ENCODE measurements around the gene AADAT. TPM values are rescaled to one million over a fixed set of nuclear protein-coding genes. Genes with fewer than 3 reads are reported as not detected.

AADAT gene
- total RNA-seq, 1 experiment from 2014 or later: 8.4 TPM

GRCh38 chr4:170110285-170110672, 20.5 kb upstream of the AADAT start:
- no peak overlapping the region for H3K4me3 ChIP-seq (ENCODE audit: low read depth, low read length)
- H3K9me3 ChIP-seq: peaks cover 3% of the 10 kb centered on the region; the same call in 1 of the 2 replicates
- H3K4me1 ChIP-seq: peaks cover 7% of the 10 kb centered on the region; the same call in 1 of the 2 replicates
- Mint-ChIP-seq H3K27ac (ENCODE audit: unreplicated experiment) (peak overlapping the region; percentile 27), H3K4me1 (ENCODE audit: low read depth, unreplicated experiment) (peaks cover 6% of the 10 kb centered on the region), H3K36me3 (ENCODE audit: insufficient read depth, unreplicated experiment) (no peaks in the 10 kb centered on the region), H3K27me3 (ENCODE audit: insufficient read depth, unreplicated experiment) (no peaks in the 10 kb centered on the region), H3K9me3 (ENCODE audit: unreplicated experiment) (no peaks in the 10 kb centered on the region), H3K4me3 (ENCODE audit: unreplicated experiment) (no peak overlapping the region)
- ChIA-PET POLR2A (no interaction called here), CTCF (no interaction called here)
- H3K36me3 ChIP-seq (ENCODE audit: control insufficient read depth, insufficient read depth, low read length): no peaks in the 10 kb centered on the region
- no peak for DNase-seq
- TF ChIP-seq CTCF (IDR thresholded peaks at IDR 0.05; ENCODE audit: insufficient read depth in 1 of 2, low read depth in 1 of 2, low read length in 1 of 2, severe bottlenecking in 1 of 2, unreplicated experiment in 1 of 2): no peak
- no peaks in the 10 kb centered on the region for H3K27me3 ChIP-seq (replicated peaks; ENCODE audit: control insufficient read depth, insufficient read depth, low read length)
- no TSS peak for BruUV-seq (replicated peaks)
- intact Hi-C loops (cut with micrococcal nuclease; ENCODE audit: unreplicated experiment): no loop called here

GRCh38 chr4:170109586-170110284, 20.0 kb upstream of the AADAT start:
- Mint-ChIP-seq H3K4me3 (ENCODE audit: unreplicated experiment) (no peak overlapping the region), H3K36me3 (ENCODE audit: insufficient read depth, unreplicated experiment) (no peaks in the 10 kb centered on the region), H3K27me3 (ENCODE audit: insufficient read depth, unreplicated experiment) (no peaks in the 10 kb centered on the region), H3K4me1 (ENCODE audit: low read depth, unreplicated experiment) (peaks cover 6% of the 10 kb centered on the region), H3K9me3 (ENCODE audit: unreplicated experiment) (no peaks in the 10 kb centered on the region), H3K27ac (ENCODE audit: unreplicated experiment) (no peak overlapping the region)
- Histone ChIP-seq H3K4me3 (ENCODE audit: low read depth, low read length) (no peak overlapping the region), H3K4me1 (peaks cover 7% of the 10 kb centered on the region; the same call in 1 of the 2 replicates), H3K9me3 (no peaks in the 10 kb centered on the region), H3K27me3 (replicated peaks; ENCODE audit: control insufficient read depth, insufficient read depth, low read length) (no peaks in the 10 kb centered on the region), H3K36me3 (ENCODE audit: control insufficient read depth, insufficient read depth, low read length) (no peaks in the 10 kb centered on the region)
- intact Hi-C loops (cut with micrococcal nuclease; ENCODE audit: unreplicated experiment): no loop called here
- ChIA-PET CTCF (no interaction called here), POLR2A (no interaction called here)
- TF ChIP-seq CTCF (IDR thresholded peaks at IDR 0.05; ENCODE audit: insufficient read depth in 1 of 2, low read depth in 1 of 2, low read length in 1 of 2, severe bottlenecking in 1 of 2, unreplicated experiment in 1 of 2): no peak
- BruUV-seq (replicated peaks): no TSS peak
- DNase-seq: no peak

GRCh38 chr4:170106900-170107299, 17.1 kb upstream of the AADAT start:
- Mint-ChIP-seq H3K36me3 (ENCODE audit: insufficient read depth, unreplicated experiment) (no peaks in the 10 kb centered on the region), H3K4me3 (ENCODE audit: unreplicated experiment) (no peak overlapping the region), H3K27ac (ENCODE audit: unreplicated experiment) (no peak overlapping the region), H3K9me3 (ENCODE audit: unreplicated experiment) (peaks cover 13% of the 10 kb centered on the region), H3K4me1 (ENCODE audit: low read depth, unreplicated experiment) (peaks cover 23% of the 10 kb centered on the region), H3K27me3 (ENCODE audit: insufficient read depth, unreplicated experiment) (no peaks in the 10 kb centered on the region)
- Histone ChIP-seq H3K36me3 (ENCODE audit: control insufficient read depth, insufficient read depth, low read length) (no peaks in the 10 kb centered on the region), H3K4me1 (peaks cover 13% of the 10 kb centered on the region), H3K4me3 (ENCODE audit: low read depth, low read length) (no peak overlapping the region), H3K9me3 (no peaks in the 10 kb centered on the region), H3K27me3 (replicated peaks; ENCODE audit: control insufficient read depth, insufficient read depth, low read length) (no peaks in the 10 kb centered on the region)
- peak in 1 of 2 experiments; percentile 8 for DNase-seq
- no TSS peak for BruUV-seq (replicated peaks)
- CTCF ChIA-PET: interaction anchor here (0.5 kb wide), 1 partner anchor 215 kb away, joined by 3 read pairs; no protein-coding TSS in a partner anchor
- POLR2A ChIA-PET: no interaction called here
- no peak for TF ChIP-seq CTCF (IDR thresholded peaks at IDR 0.05; ENCODE audit: insufficient read depth in 1 of 2, low read depth in 1 of 2, low read length in 1 of 2, severe bottlenecking in 1 of 2, unreplicated experiment in 1 of 2)
- intact Hi-C loops (cut with micrococcal nuclease; ENCODE audit: unreplicated experiment): no loop called here
